Measurements from ENCODE around the gene WNK3. TPM values are rescaled to one million over a fixed set of nuclear protein-coding genes. Genes with fewer than 3 reads are reported as not detected.
A peak's percentile ranks its signal among the peaks of the same experiment; 100 is the strongest.

The WNK3 gene
- total RNA-seq, 1 experiment from 2014 or later: 12.8 TPM

DNA sequence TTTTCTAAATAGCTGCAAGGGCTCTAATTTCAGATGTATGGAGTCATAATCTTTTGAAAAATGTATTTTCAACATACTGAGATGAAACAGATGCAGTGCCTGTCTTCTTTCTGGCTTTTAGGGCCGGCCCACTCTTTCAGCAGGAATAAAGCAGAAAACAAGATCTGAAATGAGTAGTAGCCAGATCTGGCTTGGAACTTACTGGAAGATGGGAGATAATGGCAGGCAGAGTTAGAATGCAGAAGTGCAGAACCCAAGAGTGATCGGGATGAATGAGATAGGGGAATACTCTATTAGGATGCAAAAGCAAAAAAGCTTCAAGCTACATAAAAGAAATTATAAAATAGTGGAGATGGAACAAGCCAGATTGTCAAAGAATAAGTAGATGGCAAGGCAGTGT is 173.4 kb downstream of the WNK3 start:
- DNase-seq (ENCODE audit: low spot score): no peak
- POLR2A ChIA-PET (ENCODE audit: low non-redundant PET): no interaction called here
- CTCF ChIA-PET: no interaction called here
- no peaks in the 10 kb centered on the region for H3K36me3 ChIP-seq (ENCODE audit: insufficient read depth, low read length, poor library complexity, severe bottlenecking)
- intact Hi-C loops (cut with micrococcal nuclease; ENCODE audit: unreplicated experiment): loop anchor here (5.0 kb wide), 1 partner anchor 173 kb away; the partner anchor contains the start of gene WNK3
- no peaks in the 10 kb centered on the region for H3K27me3 ChIP-seq (replicated peaks; ENCODE audit: insufficient read depth, low read depth, low read length, poor library complexity)
- TF ChIP-seq, protein P1, sequence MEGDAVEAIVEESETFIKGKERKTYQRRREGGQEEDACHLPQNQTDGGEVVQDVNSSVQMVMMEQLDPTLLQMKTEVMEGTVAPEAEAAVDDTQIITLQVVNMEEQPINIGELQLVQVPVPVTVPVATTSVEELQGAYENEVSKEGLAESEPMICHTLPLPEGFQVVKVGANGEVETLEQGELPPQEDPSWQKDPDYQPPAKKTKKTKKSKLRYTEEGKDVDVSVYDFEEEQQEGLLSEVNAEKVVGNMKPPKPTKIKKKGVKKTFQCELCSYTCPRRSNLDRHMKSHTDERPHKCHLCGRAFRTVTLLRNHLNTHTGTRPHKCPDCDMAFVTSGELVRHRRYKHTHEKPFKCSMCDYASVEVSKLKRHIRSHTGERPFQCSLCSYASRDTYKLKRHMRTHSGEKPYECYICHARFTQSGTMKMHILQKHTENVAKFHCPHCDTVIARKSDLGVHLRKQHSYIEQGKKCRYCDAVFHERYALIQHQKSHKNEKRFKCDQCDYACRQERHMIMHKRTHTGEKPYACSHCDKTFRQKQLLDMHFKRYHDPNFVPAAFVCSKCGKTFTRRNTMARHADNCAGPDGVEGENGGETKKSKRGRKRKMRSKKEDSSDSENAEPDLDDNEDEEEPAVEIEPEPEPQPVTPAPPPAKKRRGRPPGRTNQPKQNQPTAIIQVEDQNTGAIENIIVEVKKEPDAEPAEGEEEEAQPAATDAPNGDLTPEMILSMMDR (conservative IDR thresholded peaks at IDR 0.05; ENCODE audit: low read depth, low read length): no peak
- TF ChIP-seq EZH2 (IDR thresholded peaks at IDR 0.05; ENCODE audit: borderline replicate concordance, low read depth, low read length, poor library complexity, severe bottlenecking): no peak
- H3K4me1 ChIP-seq (ENCODE audit: insufficient read depth, low read length, poor library complexity, severe bottlenecking): peaks cover 7% of the 10 kb centered on the region
- no peaks in the 10 kb centered on the region for H3K9me3 ChIP-seq (ENCODE audit: low read depth, low read length, poor library complexity, severe bottlenecking)
- BruUV-seq (replicated peaks): no TSS peak
- no peak overlapping the region for H3K27ac ChIP-seq (ENCODE audit: low read depth, low read length, poor library complexity, severe bottlenecking)
- H3K4me3 ChIP-seq (ENCODE audit: low read depth, low read length, poor library complexity, severe bottlenecking): no peak overlapping the region

DNA sequence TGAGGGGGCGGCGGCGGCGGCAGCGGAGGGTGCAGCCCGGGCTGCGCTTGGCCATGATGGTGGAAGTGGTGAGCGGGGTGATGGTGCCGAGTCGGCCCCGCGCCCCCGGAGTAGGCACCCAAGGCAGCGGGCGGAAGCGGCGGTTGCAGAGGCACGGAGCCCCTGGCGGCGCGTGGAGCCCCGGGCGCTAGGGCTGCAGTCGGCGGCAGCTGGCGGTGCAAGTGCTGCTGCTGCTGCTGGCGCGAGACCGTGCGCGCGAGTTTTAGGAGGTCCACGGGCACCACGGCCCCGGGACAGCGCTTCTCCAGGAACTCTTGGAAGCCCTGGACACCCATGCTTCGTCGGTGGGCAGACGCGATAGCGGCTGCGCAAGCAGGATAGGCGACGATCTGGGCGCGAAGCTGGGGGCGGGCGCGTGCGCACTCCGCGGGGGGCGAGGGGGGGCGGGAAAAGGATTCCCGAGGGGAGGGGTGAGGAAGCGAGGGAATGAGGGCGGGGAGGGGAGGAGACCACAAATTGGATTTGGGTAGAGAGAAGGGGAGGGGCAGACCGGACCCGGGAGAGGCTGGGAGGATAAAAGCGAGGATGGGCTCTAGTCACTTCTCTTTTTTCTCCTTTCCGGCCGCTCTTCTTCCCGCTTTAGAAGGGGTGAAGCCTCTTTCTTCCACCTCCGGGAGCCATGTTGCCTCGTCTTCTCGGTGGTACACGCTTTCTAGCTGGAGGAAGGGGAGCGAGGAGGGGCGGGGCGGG is 174.8 kb downstream of the WNK3 start, which contains the start of gene FAM120C:
TSS of gene FAM120C (minus strand) at position 391 of the 750 bp plus-strand sequence. CDS start at position 335, 56 bp downstream.
- CTCF ChIA-PET: no interaction called here
- BruUV-seq (replicated peaks): no TSS peak
- Histone ChIP-seq H3K27ac (ENCODE audit: low read depth, low read length, poor library complexity, severe bottlenecking) (peak within 1 kb of the TSS; percentile 80), H3K36me3 (ENCODE audit: insufficient read depth, low read length, poor library complexity, severe bottlenecking) (no peaks in the 10 kb centered on the region), H3K4me3 (ENCODE audit: low read depth, low read length, poor library complexity, severe bottlenecking) (peak within 1 kb of the TSS; percentile 58), H3K4me1 (ENCODE audit: insufficient read depth, low read length, poor library complexity, severe bottlenecking) (peaks cover 7% of the 10 kb centered on the region), H3K9me3 (ENCODE audit: low read depth, low read length, poor library complexity, severe bottlenecking) (no peaks in the 10 kb centered on the region), H3K27me3 (replicated peaks; ENCODE audit: insufficient read depth, low read depth, low read length, poor library complexity) (no peaks in the 10 kb centered on the region)
- intact Hi-C loops (cut with micrococcal nuclease; ENCODE audit: unreplicated experiment): loop anchor here (5.0 kb wide), 1 partner anchor 174 kb away; the partner anchor contains the start of gene WNK3
- TF ChIP-seq, protein P1 (conservative IDR thresholded peaks at IDR 0.05; ENCODE audit: low read depth, low read length): no peak
- no peak for TF ChIP-seq EZH2 (IDR thresholded peaks at IDR 0.05; ENCODE audit: borderline replicate concordance, low read depth, low read length, poor library complexity, severe bottlenecking)
- peak; percentile 84 for DNase-seq (ENCODE audit: low spot score)
- POLR2A ChIA-PET (ENCODE audit: low non-redundant PET): interaction anchor here (0.6 to 0.7 kb wide), 2 partner anchors 106 to 276 kb away, joined by 3 read pairs; no protein-coding TSS in a partner anchor

DNA sequence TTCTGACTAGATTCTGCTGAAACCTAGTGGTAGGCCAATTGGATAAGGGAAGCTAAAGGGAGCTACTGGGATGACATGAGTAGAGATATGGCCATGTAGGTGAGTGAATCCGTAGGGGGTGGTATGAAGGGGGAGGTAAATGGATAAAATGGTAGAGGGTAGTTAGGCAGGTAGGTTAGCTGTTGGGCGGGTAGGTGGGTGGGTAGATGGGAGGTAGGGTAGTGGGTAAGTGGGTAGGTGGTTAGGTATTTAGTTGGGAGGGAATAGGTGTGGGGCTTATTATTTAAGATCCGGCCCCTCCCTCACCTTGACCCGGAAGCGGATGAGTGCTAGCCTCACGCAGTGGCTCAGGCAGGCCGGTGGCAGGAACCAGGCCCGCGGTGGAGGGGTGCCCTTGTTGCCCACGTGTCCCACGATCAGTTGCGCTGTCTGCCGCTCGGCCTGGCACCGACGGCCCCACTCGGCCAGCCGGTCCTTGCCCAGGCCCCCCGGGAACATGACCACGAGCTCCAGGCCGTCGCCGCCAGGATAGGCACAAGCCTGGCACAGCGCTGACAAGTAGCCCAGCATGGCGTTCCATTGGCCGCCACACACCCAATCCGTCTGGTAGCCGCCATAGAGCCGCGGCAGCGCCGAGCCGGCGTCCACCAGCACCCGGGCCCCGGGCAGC is 175.5 kb downstream of the WNK3 start:
- TF ChIP-seq, protein P1 (conservative IDR thresholded peaks at IDR 0.05; ENCODE audit: low read depth, low read length): no peak
- no peak for TF ChIP-seq EZH2 (IDR thresholded peaks at IDR 0.05; ENCODE audit: borderline replicate concordance, low read depth, low read length, poor library complexity, severe bottlenecking)
- peak overlapping the region; percentile 58 for H3K4me3 ChIP-seq (ENCODE audit: low read depth, low read length, poor library complexity, severe bottlenecking)
- ChIA-PET CTCF (no interaction called here), POLR2A (ENCODE audit: low non-redundant PET) (interaction anchor here (0.6 kb wide), 1 partner anchor 262 kb away, joined by 3 read pairs; no protein-coding TSS in a partner anchor)
- H3K4me1 ChIP-seq (ENCODE audit: insufficient read depth, low read length, poor library complexity, severe bottlenecking): peaks cover 7% of the 10 kb centered on the region
- no peaks in the 10 kb centered on the region for H3K9me3 ChIP-seq (ENCODE audit: low read depth, low read length, poor library complexity, severe bottlenecking)
- H3K27ac ChIP-seq (ENCODE audit: low read depth, low read length, poor library complexity, severe bottlenecking): peak overlapping the region; percentile 80
- no peaks in the 10 kb centered on the region for H3K36me3 ChIP-seq (ENCODE audit: insufficient read depth, low read length, poor library complexity, severe bottlenecking)
- BruUV-seq (replicated peaks): no TSS peak
- intact Hi-C loops (cut with micrococcal nuclease; ENCODE audit: unreplicated experiment): loop anchor here (5.0 kb wide), 1 partner anchor 175 kb away; the partner anchor contains the start of gene WNK3
- peak; percentile 64 for DNase-seq (ENCODE audit: low spot score)
- no peaks in the 10 kb centered on the region for H3K27me3 ChIP-seq (replicated peaks; ENCODE audit: insufficient read depth, low read depth, low read length, poor library complexity)
